Measurements from ENCODE around the gene GBP6.

DNA sequence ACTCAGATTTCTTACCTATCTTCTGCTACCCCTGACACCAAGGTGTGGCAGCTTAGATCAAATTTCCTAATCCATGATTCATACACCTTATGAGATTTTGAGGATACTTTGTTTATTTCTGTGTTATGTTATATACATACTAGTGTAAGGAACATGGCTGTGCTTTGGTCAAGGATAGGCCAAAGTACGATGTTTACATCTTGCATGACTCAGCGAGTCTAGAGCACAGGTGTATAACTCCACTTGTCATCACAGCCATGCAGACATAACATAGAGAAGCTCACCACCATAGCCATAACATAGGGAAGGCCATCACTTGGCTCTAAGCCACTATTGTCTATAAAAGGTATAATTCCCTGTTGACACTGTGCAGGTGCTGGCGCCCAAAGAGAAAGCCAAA lies 61.2 kb downstream of the GBP6 start:
- TF ChIP-seq CTCF (IDR thresholded peaks at IDR 0.05 in 8 of 11, conservative IDR thresholded peaks at IDR 0.05 in 3 of 11) (no peak), POLR2AphosphoS5 (IDR thresholded peaks at IDR 0.05) (no peak)
